HEK293T (cell line): ENCODE measurements around the gene ALKAL2.

ENCODE experiments used
- BHLHE40 ChIP-seq: fragments of 450-650 bp; IDR thresholded peaks from 2 replicates; pipeline ENCODE4 v1.6.1; 2016; ENCODE audit warnings: mild to moderate bottlenecking, moderate library complexity, borderline replicate concordance
- FOXM1 ChIP-seq: fragments of 450-650 bp; IDR thresholded peaks from 2 replicates; pipeline ENCODE4 v1.6.1; 2017; ENCODE audit warnings: mild to moderate bottlenecking, borderline replicate concordance
- HDGF ChIP-seq: fragments of 450-650 bp; IDR thresholded peaks from 2 replicates; pipeline ENCODE4 v1.6.1; 2017; ENCODE audit warnings: antibody characterized with exemption, borderline replicate concordance
- L3MBTL2 ChIP-seq: fragments of 450-650 bp; conservative IDR thresholded peaks from 2 replicates; pipeline ENCODE4 v1.6.1; 2016; ENCODE audit warnings: mild to moderate bottlenecking
- NFRKB ChIP-seq: fragments of 450-650 bp; IDR thresholded peaks from 2 replicates; pipeline ENCODE4 v1.6.1; 2016; ENCODE audit warnings: mild to moderate bottlenecking, moderate library complexity
- TARDBP ChIP-seq: fragments of 450-650 bp; IDR thresholded peaks from 2 replicates; pipeline ENCODE4 v1.6.1; 2016
- TF ChIP-seq, protein P1 (sequence below): fragments of 450-650 bp; IDR thresholded peaks from 2 replicates; pipeline ENCODE4 v1.6.1; 2016

DNA sequence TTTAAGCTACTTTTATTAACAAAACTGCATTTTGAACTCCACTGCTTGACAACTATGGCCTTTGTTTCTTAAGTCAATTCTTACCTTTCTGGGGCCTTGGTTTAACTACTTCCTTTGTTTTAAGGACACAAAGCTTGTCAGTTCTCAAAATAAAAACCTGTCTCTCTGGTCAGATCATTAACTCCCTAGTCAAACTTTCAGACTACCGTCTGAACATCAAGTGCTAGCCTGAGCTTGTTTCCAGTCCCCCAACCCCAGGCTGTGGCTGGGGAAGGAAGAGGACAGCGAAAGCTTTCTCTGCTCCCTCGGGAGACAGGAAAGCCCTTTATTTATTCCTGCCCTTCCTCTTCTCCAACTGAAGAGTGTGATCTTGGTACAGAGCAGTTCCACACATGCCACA lies 25.8 kb downstream of the ALKAL2 start:
- TF ChIP-seq, protein P1, sequence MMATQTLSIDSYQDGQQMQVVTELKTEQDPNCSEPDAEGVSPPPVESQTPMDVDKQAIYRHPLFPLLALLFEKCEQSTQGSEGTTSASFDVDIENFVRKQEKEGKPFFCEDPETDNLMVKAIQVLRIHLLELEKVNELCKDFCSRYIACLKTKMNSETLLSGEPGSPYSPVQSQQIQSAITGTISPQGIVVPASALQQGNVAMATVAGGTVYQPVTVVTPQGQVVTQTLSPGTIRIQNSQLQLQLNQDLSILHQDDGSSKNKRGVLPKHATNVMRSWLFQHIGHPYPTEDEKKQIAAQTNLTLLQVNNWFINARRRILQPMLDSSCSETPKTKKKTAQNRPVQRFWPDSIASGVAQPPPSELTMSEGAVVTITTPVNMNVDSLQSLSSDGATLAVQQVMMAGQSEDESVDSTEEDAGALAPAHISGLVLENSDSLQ = no peak
- TF ChIP-seq L3MBTL2 (no peak), BHLHE40 (no peak), HDGF (no peak), TARDBP (no peak), NFRKB (no peak), FOXM1 (no peak)
